Left forelimb (tissue), 1 donor: ENCODE measurements around the gene TCTN3.
"Not testable (repeated sequence)": the region's sequence is repeated elsewhere in the genome, so short reads cannot be mapped to it uniquely, and the experiment has no call there.

Source experiments
- DNase-seq: peaks from one replicate; pipeline ENCODE4 v3.0.0-alpha.2; 2018; ENCODE audit warnings: low spot score

Gene TCTN3, protein sequence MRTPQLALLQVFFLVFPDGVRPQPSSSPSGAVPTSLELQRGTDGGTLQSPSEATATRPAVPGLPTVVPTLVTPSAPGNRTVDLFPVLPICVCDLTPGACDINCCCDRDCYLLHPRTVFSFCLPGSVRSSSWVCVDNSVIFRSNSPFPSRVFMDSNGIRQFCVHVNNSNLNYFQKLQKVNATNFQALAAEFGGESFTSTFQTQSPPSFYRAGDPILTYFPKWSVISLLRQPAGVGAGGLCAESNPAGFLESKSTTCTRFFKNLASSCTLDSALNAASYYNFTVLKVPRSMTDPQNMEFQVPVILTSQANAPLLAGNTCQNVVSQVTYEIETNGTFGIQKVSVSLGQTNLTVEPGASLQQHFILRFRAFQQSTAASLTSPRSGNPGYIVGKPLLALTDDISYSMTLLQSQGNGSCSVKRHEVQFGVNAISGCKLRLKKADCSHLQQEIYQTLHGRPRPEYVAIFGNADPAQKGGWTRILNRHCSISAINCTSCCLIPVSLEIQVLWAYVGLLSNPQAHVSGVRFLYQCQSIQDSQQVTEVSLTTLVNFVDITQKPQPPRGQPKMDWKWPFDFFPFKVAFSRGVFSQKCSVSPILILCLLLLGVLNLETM

DNA sequence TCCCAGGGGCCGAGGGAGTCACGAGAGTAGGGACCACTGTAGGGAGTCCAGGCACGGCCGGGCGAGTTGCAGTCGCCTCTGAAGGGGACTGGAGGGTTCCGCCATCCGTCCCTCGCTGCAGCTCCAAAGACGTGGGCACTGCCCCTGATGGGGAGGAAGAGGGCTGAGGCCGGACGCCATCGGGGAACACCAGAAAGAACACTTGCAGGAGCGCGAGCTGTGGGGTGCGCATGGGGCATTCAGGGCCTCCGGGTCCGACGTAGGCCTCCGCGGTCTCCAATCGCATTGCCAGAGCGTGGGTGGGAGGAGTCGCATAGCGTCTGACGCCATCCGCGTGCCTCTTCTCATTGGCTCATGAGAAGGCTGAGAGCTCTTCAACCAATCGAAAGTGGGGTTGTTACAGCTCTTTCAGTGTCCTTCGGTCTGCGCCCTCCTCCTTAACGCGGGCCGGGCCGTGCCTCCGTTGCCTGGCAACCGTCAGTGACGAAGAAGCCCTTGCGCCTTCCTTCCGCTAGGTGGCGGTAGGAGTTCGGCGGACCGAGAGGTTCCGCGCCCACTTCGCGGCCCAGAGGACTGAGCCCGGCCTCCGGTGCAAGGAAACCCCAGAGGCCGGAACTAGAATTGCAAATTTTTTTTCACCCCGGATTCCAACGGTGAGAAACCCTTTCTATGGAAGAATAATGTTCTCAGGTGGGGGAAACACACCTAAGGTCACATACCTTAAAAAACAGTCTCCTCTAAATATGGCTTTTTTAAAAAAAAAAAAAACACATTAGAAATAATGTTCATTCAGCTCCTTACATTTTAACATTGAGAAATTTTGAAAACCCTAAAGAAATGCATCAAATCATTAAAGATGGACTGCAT lies at the start of gene TCTN3:
Gene TCTN3, minus strand, starts transcription at position 260 of the 867 bp plus-strand sequence. Its CDS starts 28 bp downstream, at position 232.
- DNase-seq = peak; percentile 93

DNA sequence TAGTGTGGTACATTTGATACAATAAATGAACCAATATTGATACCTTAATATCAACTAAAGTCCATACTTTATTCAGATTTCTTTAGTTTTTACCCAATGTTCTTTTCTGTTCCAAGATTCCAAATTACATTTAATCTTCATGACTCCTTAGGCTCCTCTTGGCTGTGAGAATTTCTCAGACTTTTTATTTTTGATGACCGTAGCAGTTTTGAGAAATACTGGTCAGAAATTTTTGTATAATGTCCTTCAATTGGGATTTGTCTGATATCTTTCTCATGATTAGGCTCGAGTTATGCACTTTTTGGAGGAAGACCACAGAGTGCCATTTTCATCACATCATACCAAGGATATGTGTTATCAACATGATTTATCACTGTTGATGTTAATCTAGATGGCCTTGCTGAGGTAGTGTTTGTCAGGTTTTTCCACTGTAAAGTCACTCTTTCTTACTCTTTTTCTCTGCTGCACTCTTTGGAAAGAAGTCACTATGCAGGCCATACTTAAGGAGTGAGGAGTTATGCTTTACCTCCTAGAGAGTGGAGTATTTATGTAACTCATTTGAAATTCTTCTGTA lies 49.3 kb upstream of the TCTN3 start:
- DNase-seq = no peak

DNA sequence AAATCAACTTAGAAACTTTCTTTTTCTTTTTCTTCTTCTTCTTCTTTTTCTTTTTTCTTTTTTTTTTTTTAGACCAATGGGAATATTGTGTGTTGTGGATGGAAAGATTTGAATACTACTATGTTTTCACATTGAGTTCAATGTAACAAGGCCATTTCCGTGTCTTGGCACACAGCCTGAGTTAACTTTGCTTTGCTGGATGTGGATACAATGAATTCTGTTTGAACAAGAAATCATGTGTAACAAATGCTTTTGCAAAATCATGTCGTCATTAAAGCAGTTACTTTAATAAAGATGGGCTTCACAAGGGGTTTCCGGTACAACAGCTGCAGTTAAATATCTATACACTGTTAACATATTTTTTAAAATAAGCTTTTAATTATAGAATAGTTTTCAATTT lies 48.8 kb upstream of the TCTN3 start:
- DNase-seq = no peak

DNA sequence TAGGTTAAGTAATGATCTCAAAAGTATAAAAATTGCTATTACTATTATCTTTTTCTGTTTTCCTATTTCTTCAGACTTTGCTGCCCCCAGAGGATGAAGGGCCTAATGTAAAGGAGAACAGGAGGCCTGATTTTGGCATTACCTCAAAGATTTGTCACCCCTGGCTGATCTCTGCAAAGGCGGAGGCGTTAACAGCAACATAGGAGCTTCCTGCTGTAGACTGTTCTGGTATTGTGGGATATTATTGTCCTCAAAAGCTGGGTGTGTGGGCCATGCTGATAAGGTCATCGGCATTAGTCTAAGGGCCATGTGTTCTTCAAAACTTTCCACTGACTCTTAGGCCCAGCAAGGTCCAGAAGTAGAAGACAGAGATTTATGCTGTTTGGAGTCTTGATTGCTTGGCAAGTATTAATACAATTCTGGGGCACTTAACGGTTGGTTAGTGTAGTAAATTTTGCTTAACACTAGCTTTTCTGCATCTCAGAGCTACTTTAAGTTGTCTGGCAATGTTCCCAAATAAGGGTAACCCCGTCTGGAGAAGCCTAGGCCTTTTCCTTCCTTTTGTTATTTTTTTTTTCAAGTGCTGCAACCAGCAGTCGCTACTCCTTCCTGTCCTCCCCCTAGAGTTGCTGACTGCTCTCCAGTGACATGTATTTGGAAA lies 48.2 kb upstream of the TCTN3 start:
- DNase-seq = no peak

DNA sequence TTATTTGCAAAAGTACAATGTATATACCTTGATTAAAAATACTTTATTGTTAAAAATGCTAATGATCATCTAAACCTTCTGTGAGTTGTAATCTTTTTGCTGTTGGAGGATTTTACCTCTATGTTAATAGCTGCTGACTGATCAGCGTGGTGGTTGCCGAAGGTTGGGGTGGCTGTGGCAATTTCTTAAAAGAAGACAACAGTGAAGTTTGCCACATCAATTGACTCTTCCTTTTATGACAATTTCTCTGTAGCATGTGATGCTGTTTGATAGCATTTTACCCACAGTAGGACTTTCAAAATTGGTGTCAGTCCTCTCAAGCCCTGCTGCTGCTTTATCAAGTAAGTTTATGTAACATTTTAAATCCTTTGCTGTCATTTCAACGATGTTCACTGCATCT lies 45.3 kb upstream of the TCTN3 start:
- DNase-seq = no peak

DNA sequence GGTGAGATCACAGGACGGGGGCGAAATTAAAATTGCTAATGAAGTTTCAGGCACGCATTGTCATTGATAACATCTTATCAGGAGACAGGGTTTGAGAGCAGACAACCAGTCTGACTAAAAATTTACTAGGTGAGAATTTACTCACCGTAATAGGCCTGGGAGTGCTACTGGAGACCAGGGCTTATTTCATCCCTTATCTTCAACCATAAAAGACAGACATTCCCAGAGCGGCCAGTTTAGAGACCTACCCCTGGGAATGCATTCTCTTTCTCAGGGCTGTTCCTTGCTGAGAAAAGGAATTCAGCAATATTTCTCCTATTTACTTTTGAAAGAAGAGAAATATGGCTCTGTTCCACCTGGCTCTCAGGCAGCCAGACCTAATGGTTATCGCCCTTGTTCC lies 39.2 kb upstream of the TCTN3 start:
- DNase-seq = not testable (repeated sequence)

DNA sequence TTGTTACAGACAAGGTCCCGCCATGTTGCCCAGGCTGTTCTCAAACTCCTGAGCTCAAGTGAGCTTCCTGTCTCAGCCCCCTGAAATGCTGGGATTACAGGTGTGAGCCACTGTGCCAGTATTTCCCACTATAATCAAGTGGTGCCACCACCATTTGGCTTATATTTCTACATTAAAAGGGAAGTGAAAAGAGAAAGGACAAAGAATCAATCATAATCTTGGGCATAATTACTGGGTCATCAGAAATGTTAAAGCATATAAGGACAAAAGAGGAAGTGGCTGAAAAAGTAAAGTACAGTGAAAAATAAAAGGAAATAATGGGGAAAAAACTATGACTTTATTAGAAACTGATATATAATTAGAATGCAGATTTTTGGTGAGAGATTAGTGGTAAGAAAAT lies 36.5 kb upstream of the TCTN3 start:
- no peak for DNase-seq

DNA sequence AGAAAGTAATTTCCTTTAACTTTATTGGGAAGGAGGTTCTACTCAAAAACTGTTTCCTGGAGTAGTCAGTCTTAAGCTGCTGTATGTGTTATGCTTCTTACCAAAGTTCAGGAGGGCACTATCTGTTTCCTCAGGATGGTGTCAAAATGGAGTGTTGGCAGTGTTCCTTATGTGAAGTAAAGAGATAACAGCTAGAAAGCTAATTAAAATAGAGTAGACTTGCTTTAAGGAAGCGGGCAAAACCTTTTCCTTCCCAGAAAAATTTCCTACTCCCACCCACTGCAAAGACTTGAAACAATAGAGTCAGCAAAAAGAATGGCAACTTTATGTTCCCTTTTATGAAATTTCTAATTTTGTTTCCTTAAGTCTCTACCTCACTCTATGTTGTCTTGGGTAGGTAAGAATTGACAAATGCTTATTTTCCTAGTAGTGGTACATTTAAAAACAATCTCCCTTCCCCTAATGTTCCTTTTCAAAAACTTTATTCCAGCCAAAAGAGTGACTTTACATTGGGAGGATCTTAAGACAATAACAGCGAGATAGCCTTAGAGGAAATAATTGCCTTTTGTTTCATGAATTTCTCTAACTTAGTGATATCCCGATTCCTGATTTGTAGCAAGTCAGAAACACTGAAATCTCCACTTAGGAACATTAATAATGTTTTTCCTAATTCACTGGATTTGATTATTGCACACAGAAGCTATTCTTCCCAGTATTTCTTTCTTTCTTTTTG lies 35.8 kb upstream of the TCTN3 start:
- DNase-seq = no peak

DNA sequence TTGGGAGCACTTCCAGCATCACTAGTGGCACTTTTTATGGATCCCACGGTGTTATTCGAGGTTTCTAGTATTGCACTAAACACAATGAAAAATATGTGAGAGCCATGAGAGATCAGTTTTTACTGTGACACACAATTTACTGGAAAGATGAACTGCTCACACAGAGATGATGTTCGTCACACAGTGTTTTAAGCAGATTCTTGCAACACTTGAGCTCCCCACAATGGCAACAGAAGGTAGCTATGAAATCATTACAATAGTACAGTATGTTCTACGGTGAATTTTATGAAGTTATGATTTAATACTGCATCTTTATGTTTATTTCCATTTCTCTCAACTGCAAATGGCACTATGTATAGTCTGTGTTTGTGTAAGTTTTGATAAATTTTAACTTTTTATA lies 34.8 kb upstream of the TCTN3 start:
- DNase-seq = no peak

DNA sequence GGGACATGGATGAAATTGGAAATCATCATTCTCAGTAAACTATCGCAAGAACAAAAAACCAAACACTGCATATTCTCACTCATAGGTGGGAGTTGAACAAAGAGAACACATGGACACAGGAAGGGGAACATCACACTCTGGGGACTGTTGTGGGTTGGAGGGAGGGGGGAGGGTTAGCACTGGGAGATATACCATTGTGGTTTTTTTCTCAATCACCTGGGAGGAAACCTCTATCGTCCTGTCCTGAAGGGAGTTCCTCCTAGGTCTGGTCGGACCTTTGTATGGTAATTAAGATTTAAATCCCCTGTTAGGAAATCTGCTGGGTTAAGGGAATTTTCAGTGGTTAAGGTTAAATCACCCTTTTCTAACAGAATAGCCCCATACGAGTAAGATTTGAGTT lies 28.8 kb upstream of the TCTN3 start:
- DNase-seq = not testable (repeated sequence)

DNA sequence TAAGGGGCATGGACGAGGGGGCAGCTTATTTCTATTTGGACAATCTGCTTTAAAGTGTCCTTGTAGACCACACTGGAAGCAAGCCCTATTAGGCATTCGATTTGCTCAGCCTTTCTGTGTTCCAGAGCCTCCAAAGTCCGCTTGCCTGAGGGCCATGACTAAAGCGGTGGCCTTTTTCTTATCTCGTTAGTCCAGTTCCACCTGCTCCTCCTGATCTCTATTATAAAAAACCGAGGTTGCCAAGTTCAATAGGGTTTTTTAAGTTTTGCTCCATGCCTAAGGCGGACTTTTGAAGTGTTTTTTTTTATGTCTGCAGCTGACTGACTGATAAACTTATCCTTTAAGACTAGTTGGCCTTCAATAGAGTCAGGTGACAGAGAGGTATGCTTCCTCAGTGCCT lies 27.0 kb upstream of the TCTN3 start:
- not testable (repeated sequence) for DNase-seq

DNA sequence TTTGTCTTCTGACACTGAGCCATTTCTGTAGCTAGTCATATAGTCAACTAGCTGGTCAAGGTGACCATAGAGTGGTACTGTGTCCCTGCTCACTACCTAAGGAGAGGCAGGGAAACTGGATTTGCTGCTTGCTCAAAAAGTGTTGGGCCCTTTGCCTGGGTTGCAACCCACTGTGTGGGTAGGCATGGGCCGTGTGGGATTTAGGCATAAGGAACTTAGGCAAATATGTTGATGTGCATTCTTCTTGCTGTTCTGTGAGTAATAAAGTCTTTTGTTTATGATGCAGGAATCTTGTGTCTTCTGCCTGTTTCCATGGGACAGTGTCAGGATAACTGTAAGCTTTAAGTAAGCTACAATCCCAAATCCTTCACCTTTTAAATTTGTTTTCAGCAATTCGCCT lies 23.1 kb upstream of the TCTN3 start:
- no peak for DNase-seq

DNA sequence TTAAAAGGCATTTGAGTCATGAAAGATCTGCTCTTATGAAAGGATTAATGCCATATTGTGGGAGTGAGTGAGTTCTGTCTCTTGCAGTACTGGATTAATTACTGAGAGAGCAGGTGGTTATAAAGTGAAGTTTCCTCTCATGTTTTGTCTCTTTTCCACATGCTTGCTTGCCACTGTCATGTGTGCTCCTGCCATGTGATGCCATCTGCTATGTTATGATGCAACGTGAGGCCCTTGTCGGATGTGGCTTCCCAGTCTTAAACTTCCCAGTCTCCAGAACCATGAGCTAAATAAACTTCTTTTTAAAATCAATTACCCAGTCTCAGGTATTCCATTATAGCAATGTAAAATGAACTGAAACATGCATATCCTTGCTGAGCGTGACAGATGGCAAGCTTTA lies 22.7 kb upstream of the TCTN3 start:
- DNase-seq = no peak

DNA sequence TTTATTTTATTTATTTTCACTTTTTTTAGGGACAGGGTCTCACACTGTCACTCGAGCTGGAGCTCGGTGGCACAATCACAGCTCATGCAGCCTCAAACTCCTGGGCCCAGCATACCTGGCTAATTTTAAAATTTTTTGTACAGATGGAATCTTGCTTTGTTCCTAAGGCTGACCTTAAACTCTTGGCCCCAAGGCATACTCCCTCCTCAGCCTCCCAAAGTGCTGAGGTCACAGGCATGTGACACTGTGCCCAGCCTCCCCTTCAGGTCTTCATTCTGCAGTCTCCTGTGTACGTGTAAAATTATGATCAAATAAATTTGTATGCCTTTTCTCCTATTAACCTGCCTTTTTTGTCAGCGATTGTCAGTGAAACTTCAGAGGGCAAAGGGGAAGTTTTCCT lies 17.8 kb upstream of the TCTN3 start:
- no peak for DNase-seq

DNA sequence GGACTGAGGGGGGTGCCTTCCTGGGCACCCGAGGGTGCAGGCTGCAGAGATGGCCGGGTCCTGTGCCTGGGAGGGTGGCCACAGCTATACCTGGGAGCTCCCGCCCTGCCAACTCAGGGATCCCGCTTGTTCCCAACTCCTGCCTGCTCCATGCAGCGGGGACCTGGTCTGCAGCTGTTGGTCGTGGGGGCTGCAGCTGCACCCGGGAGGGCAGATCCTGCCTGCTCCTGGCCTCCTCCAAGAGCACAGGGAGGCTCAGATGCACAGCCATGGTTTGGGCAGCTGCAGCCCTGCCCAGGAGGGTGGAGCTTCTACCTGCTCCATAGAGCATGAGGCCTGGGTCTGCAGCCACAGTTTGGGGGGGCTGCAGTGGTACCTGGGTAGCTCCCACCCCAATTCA lies 13.3 kb upstream of the TCTN3 start:
- DNase-seq = no peak

DNA sequence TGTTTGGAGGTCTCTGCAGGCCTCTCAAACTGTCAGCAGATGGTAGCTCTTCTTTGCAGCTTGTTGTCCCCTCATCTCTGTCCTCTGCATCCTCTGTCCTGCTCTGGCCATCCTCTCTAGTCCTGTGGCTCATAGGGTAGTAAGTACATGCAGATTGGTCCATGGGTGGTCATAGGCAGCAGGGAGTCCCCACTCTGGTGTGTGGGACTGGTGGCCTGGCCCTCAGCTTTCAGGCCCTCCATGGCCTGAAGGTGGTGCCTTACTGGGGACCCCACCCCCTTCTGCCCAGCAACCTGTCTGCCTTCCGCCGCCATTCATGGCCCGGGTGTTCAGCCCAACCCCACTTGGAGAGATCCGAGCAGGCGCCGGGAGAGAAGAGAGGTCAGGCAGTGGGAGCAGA lies 12.8 kb upstream of the TCTN3 start:
- no peak for DNase-seq

DNA sequence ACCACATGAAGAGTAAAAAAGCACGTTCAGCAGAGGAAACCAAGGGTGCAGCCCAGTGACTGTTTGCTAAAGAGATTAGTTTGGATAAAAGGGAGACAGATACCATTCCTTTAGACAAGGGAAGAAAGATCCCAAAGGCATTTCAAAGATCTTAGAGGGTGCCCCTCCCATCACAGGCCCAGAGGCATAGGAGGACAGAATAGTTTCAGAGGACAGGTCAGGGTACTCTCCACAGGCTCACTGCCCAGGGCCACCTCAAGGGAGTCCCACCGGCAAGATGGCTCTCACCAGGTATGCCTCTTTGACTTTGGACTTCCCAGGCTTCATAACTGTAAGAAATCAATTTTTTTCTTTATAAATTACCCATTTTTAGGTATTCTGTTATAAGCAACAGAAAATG lies 4.7 kb upstream of the TCTN3 start:
- DNase-seq = no peak

DNA sequence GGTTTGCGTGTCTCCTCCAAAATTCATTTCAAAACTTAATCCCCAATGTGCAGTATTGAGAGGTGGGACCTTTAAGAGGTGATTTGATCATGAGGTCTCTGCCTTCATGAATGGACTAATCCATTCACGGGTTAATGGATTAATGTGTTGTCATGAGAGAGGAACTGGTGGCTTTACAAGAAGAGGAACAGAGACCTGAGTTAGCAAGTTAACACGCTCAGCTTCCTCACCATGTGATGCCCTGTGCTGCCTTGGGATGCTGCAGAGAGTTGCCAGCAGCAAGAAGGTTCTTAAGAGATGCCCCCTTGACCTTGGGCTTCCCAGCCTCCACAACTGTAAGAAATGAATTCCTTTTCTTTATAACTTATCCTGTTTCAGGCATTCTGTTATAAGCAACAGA lies 3.7 kb upstream of the TCTN3 start:
- DNase-seq = no peak

DNA sequence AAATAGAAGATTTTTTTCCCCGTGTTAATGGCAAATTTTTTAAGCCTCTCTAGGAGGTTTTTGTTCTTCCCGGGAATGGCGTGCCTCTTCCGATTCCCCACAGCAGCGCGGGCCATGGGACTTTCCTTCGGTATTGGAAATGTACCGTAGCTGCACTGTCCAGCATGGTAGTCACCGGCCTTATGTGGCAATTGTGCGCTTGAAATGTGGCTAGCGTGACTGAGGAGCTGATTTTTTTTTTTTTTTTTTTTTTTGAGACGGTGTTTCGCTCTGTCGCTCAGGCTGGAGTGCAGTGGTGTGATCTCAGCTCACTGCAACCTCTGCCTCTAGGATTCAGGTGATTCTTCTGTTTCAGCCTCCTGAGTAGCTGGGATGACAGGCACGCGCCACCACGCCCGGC lies 938 bp upstream of the TCTN3 start:
- DNase-seq = no peak

DNA sequence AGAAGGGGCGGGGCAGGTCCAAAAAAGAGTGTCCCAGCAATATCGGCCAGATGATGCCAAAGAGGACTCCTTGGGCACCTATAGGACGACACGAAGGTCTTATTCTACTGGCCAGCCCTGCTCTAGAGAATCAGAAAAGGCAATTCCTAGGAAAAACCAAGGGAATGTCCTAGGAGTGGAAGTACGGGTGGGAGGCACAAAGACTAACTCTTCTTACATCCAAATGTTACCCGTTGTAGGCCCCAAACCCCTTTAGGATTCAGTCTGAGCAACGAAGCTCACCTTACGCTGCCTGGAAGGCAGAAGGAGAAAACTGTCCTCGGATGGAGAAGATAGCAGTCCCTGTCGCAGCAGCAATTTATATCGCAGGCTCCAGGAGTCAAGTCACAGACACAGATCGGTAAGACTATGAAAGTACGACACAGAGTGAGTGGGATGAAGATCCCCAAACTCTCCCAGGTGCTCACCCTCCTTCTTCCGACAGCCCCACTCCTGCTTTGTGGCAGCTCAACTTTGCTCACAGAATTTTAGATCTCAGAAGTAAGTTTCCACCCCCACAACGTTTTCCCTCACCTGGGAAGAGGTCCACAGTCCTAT lies 558 bp downstream of the TCTN3 start:
- no peak for DNase-seq

DNA sequence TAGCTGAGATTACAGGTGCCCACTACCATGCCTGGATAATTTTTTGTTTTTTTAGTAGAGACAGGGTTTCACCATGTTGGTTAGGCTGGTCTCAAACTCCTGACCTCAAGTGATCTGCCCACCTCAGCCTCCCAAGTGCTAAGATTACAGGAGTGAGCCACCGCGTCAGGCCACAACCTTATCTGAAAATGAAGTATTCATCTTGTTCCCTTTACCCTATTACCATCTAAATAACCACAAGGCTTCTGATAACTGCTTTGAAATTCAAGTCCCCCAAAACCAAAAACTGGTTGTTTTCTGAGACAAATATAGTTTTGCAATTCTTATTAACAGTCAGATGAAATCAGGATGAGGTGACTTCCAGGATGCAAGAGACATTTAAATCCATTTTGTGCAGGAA lies 2.4 kb downstream of the TCTN3 start:
- DNase-seq = no peak
